Pons (tissue), 1 donor: ENCODE results near the gene FXYD2.
A peak's percentile ranks its signal among the peaks of the same experiment; 100 is the strongest.

ENCODE experiments used
- DNase-seq: peaks from one replicate; pipeline ENCODE4 v3.0.0-alpha.2; 2016; ENCODE audit warnings: low spot score

FXYD2 gene

DNA sequence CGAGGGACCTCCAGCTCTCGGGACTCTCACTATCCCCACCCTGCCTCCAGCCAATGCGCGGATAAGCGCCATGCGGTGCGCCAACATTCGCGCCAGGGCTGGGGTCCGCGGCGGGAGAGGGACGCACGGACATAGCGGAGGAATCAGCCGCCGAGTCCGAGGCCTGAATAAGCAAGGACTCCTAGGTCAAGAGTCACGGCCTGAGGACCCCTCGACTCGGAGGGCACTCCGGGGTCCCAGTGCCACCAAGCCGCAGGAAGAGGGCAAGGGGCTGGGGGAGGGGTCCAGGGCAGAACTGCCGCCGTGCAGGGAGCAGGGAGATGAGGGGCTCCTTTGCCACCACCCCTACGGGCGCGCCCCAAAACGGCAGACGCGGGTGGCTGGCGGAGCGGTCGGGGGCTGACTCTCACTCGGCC lies 28.1 kb downstream of the FXYD2 start:
- no peak for DNase-seq

- DNase-seq, result no peak
Observed at GRCh38 chr11:117795638-117796455, 28.7 kb downstream of the FXYD2 start.

DNA sequence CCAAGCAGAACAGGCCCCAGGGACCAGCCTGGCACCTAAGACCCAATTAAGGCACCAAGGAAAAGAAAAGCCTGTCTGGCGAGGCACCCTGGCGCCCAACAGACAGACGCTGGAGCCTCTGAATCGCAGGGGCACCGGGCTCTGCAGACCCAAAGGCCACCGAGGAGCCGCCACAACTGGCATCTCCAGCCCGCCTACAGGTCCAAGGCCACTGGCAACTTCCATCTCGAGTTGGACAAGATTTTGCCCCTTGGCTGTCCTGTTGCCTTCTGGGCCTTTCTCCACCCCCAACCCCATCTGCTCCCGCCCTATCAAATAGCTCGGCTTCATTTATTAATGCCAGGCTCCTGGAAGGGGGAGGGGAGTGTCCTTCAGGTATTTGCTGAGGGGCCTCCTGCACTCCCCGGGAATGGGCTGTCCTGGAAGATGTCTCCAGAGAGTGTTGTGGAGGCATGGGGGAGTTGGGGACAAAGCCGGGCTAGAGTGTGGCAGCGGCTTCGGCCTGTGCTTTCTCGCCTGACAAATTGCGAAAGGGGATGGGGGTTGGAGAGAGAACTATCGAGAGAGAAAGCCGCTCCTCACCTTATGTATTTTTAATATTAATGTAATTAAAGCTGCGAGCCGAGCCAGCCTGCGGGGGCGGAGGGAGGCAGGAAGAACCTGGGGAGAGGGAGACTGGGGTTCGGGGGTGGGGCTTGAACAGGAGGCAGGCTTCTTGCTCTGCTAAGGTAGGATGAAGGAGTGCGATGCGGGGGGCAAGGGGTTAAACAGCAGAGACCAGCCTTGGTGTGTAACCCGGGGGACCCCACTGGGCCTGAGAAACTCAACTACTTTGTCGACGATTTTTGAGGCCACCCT lies 29.5 kb downstream of the FXYD2 start:
- DNase-seq, result no peak

- peak; percentile 58 for DNase-seq
Observed at GRCh38 chr11:117794135-117794534, 30.4 kb downstream of the FXYD2 start.

DNA sequence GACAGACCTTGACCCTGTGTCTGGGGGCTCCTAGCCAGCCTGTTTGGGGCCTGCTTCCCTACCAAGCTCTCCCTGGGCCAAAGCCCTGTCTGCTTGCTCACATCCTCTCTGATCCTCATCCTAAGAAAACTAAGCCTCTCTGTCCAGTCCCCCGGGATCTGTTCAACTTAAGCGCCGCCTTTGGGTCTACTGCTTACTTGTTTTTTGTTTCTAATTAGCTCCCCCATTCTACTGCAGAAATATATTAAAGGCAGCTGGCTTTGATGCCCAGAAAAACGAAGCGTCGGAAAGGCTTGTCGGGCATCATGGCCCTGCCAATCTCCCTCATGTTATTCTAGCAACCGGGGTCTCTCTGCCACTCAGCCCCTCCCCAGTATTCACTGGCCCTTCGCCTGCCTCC lies 31.0 kb downstream of the FXYD2 start:
- DNase-seq, result peak; percentile 82

- DNase-seq, result no peak
Observed at GRCh38 chr11:117792992-117793391, 31.6 kb downstream of the FXYD2 start.

DNA sequence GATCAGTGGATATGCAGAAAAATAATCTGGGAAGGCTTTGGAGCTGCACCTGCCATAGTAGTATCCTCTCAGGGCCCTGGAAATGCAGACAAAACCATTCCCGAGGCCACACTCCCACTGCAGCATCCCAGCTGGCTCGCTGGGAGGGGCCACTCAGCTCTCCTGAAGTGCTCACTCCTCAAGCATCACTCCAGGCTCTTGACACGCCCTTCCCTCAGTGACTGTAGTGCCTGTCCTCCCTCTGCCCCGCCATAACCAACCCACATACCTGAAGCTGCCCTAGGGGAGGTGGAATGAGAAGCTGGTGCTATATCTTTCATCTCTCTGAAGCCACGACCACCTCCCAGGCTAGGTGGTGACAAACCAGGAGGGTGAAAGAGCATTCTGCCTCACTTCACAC lies 32.3 kb downstream of the FXYD2 start:
- no peak for DNase-seq

DNA sequence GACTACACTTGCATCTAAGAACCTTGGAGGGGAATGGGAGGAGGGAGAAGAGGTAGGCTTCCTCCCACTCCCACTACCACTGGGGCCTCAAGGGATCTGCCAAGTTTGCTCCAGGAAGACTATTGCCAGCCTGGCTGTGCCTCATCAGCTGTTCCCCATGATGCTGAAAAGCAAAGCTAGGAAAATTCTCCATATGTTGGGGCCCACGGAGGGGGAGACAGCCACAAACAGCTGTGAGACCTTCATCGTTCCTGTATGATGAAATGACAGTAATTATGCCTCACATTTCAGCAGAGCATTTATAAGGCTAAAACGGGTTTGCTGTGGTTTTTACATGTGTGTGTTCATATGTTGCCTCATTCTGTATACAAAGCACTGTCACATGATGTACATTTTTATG lies 34.3 kb downstream of the FXYD2 start:
- no peak for DNase-seq

DNA sequence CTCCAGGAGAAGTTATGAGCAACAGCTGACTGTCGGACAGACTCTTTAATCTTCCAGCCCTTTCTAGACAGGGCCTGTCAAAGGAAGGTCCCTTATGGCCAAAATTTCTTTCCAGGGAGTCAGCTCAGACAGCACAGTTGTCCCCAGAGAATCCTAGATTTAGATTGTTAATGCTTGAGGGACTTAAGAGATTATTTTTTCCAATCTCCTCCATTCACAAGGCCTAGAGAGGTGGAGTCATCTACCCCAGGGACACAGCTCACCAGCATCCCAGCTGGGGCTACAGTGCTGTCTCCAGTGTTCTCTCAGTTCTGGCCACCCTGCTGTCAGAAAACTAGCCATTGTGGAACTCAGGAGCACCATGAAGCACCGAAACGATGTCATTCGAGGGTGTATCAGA lies 35.3 kb downstream of the FXYD2 start:
- no peak for DNase-seq

DNA sequence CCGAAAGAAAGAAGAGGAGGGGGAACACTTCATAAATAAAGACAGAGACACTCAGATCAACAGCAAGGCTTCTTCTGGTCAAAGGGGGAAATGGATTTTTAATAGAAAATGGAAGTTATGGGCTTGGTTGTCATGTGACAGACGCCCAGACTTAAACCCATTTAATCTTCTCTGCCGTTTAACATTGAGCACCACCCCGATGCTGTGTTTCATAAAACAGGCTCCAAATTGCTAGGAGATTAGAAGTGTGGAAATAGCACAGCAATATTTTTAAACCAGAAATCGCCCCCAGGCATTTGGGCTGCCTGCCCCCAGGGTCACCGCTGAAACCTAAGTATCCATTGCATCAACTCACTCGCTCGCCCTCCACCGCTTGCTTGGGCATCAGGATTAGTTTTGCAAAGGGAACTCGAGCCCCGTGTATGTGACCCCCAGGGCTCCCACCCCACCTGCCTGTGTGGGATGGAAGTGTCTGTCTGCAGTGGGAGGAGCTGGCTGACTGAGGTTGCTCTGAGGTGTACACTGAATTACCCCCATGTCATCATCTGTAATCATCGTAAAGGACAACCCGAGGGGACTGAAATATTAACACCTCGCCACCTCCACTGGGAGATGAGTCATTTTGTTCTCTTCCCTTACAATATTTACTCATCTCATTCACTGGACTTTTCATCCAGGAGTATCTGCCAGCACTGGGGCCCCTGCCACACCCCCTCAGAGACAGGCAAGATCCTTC lies 38.2 kb downstream of the FXYD2 start:
- DNase-seq, result no peak

DNA sequence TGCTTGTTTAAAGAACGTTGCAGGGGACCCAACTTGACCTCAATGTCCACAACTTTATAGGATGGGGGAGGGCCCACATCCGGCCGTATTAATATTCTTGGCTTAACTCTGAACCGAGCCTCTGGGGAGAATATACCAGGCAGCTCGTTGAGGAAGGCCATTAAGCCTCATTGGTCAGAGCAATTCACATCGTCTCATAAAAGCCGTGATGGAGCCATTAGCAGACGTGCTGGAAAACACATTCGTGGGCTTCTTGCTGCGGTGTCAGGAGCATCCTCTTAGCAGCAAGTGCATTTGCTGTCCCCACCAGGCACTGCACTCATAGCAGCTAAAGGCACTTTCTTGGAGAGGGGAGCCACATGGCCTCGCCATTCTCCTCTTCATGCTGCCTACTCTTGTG lies 42.4 kb downstream of the FXYD2 start:
- DNase-seq, result no peak

DNA sequence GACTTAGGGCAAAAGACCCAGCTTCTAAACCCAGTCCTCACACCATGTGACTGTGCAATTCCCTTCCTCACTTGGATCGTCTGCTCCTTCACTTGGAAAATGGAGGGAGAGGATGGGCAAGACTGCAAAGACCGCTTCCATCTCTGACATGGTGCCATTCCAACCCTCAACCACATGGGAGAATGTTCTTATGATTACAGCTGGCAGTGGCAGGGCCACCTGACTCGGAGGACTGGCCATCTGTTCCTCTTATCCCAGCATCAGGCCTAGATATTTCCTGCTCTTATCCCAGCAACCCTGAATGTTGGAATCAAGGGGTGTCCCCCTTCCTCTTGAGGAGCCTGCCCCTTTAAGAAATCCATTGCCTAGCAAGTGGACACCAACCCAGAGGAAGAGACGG lies 42.9 kb downstream of the FXYD2 start:
- no peak for DNase-seq

GRCh38 chr11:117780456-117780855 lies 44.1 kb downstream of the FXYD2 start:
- no peak for DNase-seq

DNA sequence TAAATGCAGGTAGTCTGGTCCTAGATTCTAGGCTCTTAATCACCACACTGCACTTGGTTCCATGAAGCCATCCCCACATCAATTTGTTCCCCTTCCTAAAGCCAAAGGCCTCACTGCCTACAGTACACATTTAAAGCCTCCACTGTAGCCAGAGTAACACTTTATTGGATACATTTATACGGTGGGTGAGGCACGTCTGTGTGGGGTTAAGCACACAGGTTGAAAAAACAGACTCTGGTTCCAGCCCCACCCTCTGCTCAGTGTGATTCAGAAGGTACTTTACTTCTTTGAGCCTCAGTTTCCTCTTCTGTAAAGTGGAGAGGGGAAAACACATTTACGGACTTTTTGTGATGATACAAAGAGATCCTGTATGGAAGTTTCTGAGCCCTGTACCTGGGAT lies 50.0 kb downstream of the FXYD2 start:
- no peak for DNase-seq

GRCh38 chr11:117772360-117772759 lies 52.2 kb downstream of the FXYD2 start:
- DNase-seq, result no peak

GRCh38 chr11:117771841-117772240 lies 52.7 kb downstream of the FXYD2 start:
- peak; percentile 62 for DNase-seq

DNA sequence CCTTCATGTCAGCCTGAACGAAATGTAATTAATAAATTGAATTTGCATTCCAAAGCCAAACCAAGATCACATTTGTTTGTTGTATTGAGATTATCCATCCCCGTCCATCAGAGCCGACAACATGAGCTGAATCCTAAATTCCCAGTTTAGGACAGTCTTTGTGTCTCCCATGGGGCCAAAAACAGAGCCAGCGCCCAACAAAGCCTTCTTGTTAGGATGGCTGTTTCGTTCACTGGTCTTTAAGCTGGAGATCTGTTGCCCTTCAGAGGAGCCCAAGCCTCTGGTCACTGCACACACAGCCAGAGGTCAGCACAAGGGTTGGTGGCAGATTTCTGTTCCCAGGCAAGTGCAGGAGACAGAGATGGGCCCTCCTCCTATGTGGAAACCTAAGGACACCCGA lies 53.3 kb downstream of the FXYD2 start:
- DNase-seq, result peak; percentile 99

DNA sequence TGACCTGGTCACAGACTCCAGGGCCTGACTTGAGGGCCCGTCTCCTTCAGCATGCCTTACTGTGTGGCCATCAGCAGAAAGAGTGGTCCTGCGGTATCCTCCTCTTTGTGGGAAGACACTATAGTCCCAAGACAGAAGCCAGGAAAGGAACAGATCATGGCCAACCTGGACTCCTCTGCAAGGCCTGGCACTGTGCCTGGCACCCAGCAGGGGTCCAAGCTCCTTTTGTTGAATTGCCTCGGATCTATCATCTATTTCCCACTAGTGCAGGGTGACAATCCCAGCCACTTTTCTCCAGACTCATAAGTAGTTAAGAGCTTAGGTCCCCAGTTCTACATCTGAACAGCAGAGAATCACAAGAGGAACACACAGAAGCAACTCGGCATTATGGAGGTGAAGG lies 54.5 kb downstream of the FXYD2 start:
- DNase-seq, result no peak
